ENCODE measurements around the gene ZNHIT3. TPM values are rescaled to one million over a fixed set of nuclear protein-coding genes. Genes with fewer than 3 reads are reported as not detected.
"Not testable (repeated sequence)": the region's sequence is repeated elsewhere in the genome, so short reads cannot be mapped to it uniquely, and the experiment has no call there.

Gene ZNHIT3
- total RNA-seq = 10 to 100 TPM; 40.8 to 83.4 (median 64.4) TPM

- peak; percentile 86 to 92 (median 88) for ATAC-seq (replicated peaks in 6 of 8)
- WGBS, 10 experiments = 0 to 6% (median 1%) methylated on average over 2 to 40 of the region's 73 CpGs; no CpG with 5 or more reads in 3 of the 10 experiments
- peaks cover 11 to 18% of the 10 kb centered on the region in 2 donors for H3K4me1 ChIP-seq (replicated peaks in 1 of 2)
- in situ Hi-C loops (cut with MboI; ENCODE audit: low pct_unique_long_range_greater_than_20kb in 2 of 9, low sequenced_read_pairs in 9 of 9, unreplicated experiment in 9 of 9) = loop anchor here in 4 of 9 experiments (25.0 kb wide), 2 partner anchors 299 to 524 kb away; partner anchors contain the start of genes CCL3L1 (in 1 of the 4), CCL3L3 (in 1 of the 4) and TBC1D3B (in 1 of the 4)
- peak within 1 kb of the TSS; percentile 62 to 78 (median 69) for H3K4me3 ChIP-seq
- peak within 1 kb of the TSS; percentile 75 to 82 for H3K27ac ChIP-seq
Observed at GRCh38 chr17:36486204-36487194, at the start of gene ZNHIT3. ZNHIT3 (plus strand) TSS chr17:36486681; CDS start chr17:36486700, 19 bp downstream.

- WGBS, 10 experiments = no CpG with 5 or more reads among the region's 4 CpGs
- H3K4me3 ChIP-seq; in situ Hi-C loops (cut with MboI; ENCODE audit: low pct_unique_long_range_greater_than_20kb in 2 of 9, low sequenced_read_pairs in 9 of 9, unreplicated experiment in 9 of 9); H3K4me1 ChIP-seq (replicated peaks in 1 of 2); ATAC-seq (replicated peaks in 6 of 8); H3K27ac ChIP-seq: not testable (repeated sequence)
Observed at GRCh38 chr17:36441792-36442191, 44.7 kb upstream of the ZNHIT3 start.

- in situ Hi-C loops (cut with MboI; ENCODE audit: low pct_unique_long_range_greater_than_20kb in 2 of 9, low sequenced_read_pairs in 9 of 9, unreplicated experiment in 9 of 9) = no loop called here
- WGBS, 10 experiments = 100% methylated on average over 1 of the region's 6 CpGs; no CpG with 5 or more reads in 9 of the 10 experiments
- Histone ChIP-seq H3K4me1 (replicated peaks in 1 of 2) (no peaks in the 10 kb centered on the region), H3K4me3 (no peak overlapping the region), H3K27ac (no peak overlapping the region)
- ATAC-seq (replicated peaks in 6 of 8) = no peak
Observed at GRCh38 chr17:36443777-36444176, 42.7 kb upstream of the ZNHIT3 start.

- no CpG with 5 or more reads among the region's 15 CpGs for WGBS, 10 experiments
- H3K27ac ChIP-seq; H3K4me1 ChIP-seq (replicated peaks in 1 of 2); H3K4me3 ChIP-seq; in situ Hi-C loops (cut with MboI; ENCODE audit: low pct_unique_long_range_greater_than_20kb in 2 of 9, low sequenced_read_pairs in 9 of 9, unreplicated experiment in 9 of 9): not testable (repeated sequence)
- ATAC-seq (replicated peaks in 6 of 8) = peak in 1 of 8 experiments; percentile 82
Observed at GRCh38 chr17:36449997-36450396, 36.5 kb upstream of the ZNHIT3 start.

- H3K4me3 ChIP-seq; in situ Hi-C loops (cut with MboI; ENCODE audit: low pct_unique_long_range_greater_than_20kb in 2 of 9, low sequenced_read_pairs in 9 of 9, unreplicated experiment in 9 of 9); H3K27ac ChIP-seq; H3K4me1 ChIP-seq (replicated peaks in 1 of 2); ATAC-seq (replicated peaks in 6 of 8): not testable (repeated sequence)
- 0% methylated on average over 2 of the region's 9 CpGs; no CpG with 5 or more reads in 9 of the 10 experiments for WGBS, 10 experiments
Observed at GRCh38 chr17:36452888-36453287, 33.6 kb upstream of the ZNHIT3 start.

- in situ Hi-C loops (cut with MboI; ENCODE audit: low pct_unique_long_range_greater_than_20kb in 2 of 9, low sequenced_read_pairs in 9 of 9, unreplicated experiment in 9 of 9); H3K4me1 ChIP-seq (replicated peaks in 1 of 2): not testable (repeated sequence)
Observed at GRCh38 chr17:36457701-36458100, 28.8 kb upstream of the ZNHIT3 start.

GRCh38 chr17:36459045-36459444 lies 27.4 kb upstream of the ZNHIT3 start:
- no peak for ATAC-seq (replicated peaks in 6 of 8)
- in situ Hi-C loops (cut with MboI; ENCODE audit: low pct_unique_long_range_greater_than_20kb in 2 of 9, low sequenced_read_pairs in 9 of 9, unreplicated experiment in 9 of 9) = no loop called here
- 10 to 80% methylated on average over 2 of the region's 5 CpGs; no CpG with 5 or more reads in 8 of the 10 experiments for WGBS, 10 experiments
- no peak overlapping the region for H3K4me3 ChIP-seq
- no peak overlapping the region for H3K27ac ChIP-seq
- H3K4me1 ChIP-seq (replicated peaks in 1 of 2) = peaks cover 0 to 5% of the 10 kb centered on the region in 2 donors

More at GRCh38 chr17:36457701-36458100, 28.8 kb upstream of the ZNHIT3 start:
- not testable (repeated sequence) for H3K4me3 ChIP-seq; H3K27ac ChIP-seq; ATAC-seq (replicated peaks in 6 of 8)
- WGBS, 10 experiments = no CpG with 5 or more reads among the region's 9 CpGs

- WGBS, 10 experiments = 70 to 87% (median 79%) methylated on average over 2 to 4 of the region's 7 CpGs; no CpG with 5 or more reads in 6 of the 10 experiments
- no peak overlapping the region for H3K4me3 ChIP-seq
- in situ Hi-C loops (cut with MboI; ENCODE audit: low pct_unique_long_range_greater_than_20kb in 2 of 9, low sequenced_read_pairs in 9 of 9, unreplicated experiment in 9 of 9) = no loop called here
- H3K4me1 ChIP-seq (replicated peaks in 1 of 2) = peaks cover 0 to 5% of the 10 kb centered on the region in 2 donors
- H3K27ac ChIP-seq = no peak overlapping the region
- no peak for ATAC-seq (replicated peaks in 6 of 8)
Observed at GRCh38 chr17:36459601-36460000, 26.9 kb upstream of the ZNHIT3 start.

GRCh38 chr17:36460265-36460937 lies 26.1 kb upstream of the ZNHIT3 start:
- WGBS, 10 experiments = 0 to 77% (median 50%) methylated on average over 2 to 5 of the region's 5 CpGs
- no peak overlapping the region for H3K27ac ChIP-seq
- no peak for ATAC-seq (replicated peaks in 6 of 8)
- no peak overlapping the region for H3K4me3 ChIP-seq
- peaks cover 0 to 5% of the 10 kb centered on the region in 2 donors for H3K4me1 ChIP-seq (replicated peaks in 1 of 2)
- in situ Hi-C loops (cut with MboI; ENCODE audit: low pct_unique_long_range_greater_than_20kb in 2 of 9, low sequenced_read_pairs in 9 of 9, unreplicated experiment in 9 of 9) = no loop called here

- 10 to 79% (median 43%) methylated on average over 1 to 7 of the region's 10 CpGs; no CpG with 5 or more reads in 3 of the 10 experiments for WGBS, 10 experiments
- in situ Hi-C loops (cut with MboI; ENCODE audit: low pct_unique_long_range_greater_than_20kb in 2 of 9, low sequenced_read_pairs in 9 of 9, unreplicated experiment in 9 of 9) = no loop called here
Observed at GRCh38 chr17:36461330-36462110, 25.0 kb upstream of the ZNHIT3 start.

GRCh38 chr17:36463916-36464764 lies 22.3 kb upstream of the ZNHIT3 start:
- in situ Hi-C loops (cut with MboI; ENCODE audit: low pct_unique_long_range_greater_than_20kb in 2 of 9, low sequenced_read_pairs in 9 of 9, unreplicated experiment in 9 of 9) = no loop called here
- Histone ChIP-seq H3K4me1 (replicated peaks in 1 of 2) (peaks cover 0 to 5% of the 10 kb centered on the region in 2 donors), H3K4me3 (no peak overlapping the region), H3K27ac (peak overlapping the region in 1 of 2 donors; percentile 47)
- peak; percentile 99 to 100 (median 100) for ATAC-seq (replicated peaks in 6 of 8)
- WGBS, 10 experiments = 0% methylated on average over 1 to 2 of the region's 54 CpGs; no CpG with 5 or more reads in 7 of the 10 experiments

More at GRCh38 chr17:36461330-36462110, 25.0 kb upstream of the ZNHIT3 start:
- no peak overlapping the region for H3K27ac ChIP-seq
- H3K4me3 ChIP-seq = no peak overlapping the region
- no peak for ATAC-seq (replicated peaks in 6 of 8)
- peaks cover 0 to 5% of the 10 kb centered on the region in 2 donors for H3K4me1 ChIP-seq (replicated peaks in 1 of 2)

GRCh38 chr17:36464765-36465088 lies 21.8 kb upstream of the ZNHIT3 start:
- Histone ChIP-seq H3K27ac (no peak overlapping the region), H3K4me1 (replicated peaks in 1 of 2) (peaks cover 0 to 5% of the 10 kb centered on the region in 2 donors), H3K4me3 (no peak overlapping the region)
- WGBS, 10 experiments = 4 to 80% (median 42%) methylated on average over 1 to 8 of the region's 21 CpGs; no CpG with 5 or more reads in 6 of the 10 experiments
- in situ Hi-C loops (cut with MboI; ENCODE audit: low pct_unique_long_range_greater_than_20kb in 2 of 9, low sequenced_read_pairs in 9 of 9, unreplicated experiment in 9 of 9) = no loop called here
- ATAC-seq (replicated peaks in 6 of 8) = no peak
